PC-3 (cell line): ENCODE data around the gene SNX15. TPM values are rescaled to one million over a fixed set of nuclear protein-coding genes. Genes with fewer than 3 reads are reported as not detected.

Source experiments
- ATAC-seq: fragments of 200-7000 bp; cut with Tn5 transposase; 2 replicates; pipeline ENCODE4 v1.9.1; 2020; ENCODE audit warnings: mild to moderate bottlenecking, moderate library complexity
- BruUV-seq: library from RNA; stranded (reverse); fragments of 400-500 nt; replicated peaks from 2 replicates; lab custom pipeline; 2021; lab: Mats Ljungman, UMichigan
- CTCF ChIA-PET: fragments of 300-600 bp; sonication (Branson Sonifier 250); formaldehyde crosslinking; loops from one replicate; lab custom pipeline; 2022; ENCODE audit warnings: antibody characterized with exemption; lab: Charles Lee
- POLR2A ChIA-PET: fragments of 300-600 bp; sonication (Branson Sonifier 250); formaldehyde crosslinking; loops from one replicate; lab custom pipeline; 2022; ENCODE audit warnings: antibody characterized with exemption; ENCODE audit not compliant: unreplicated experiment; lab: Charles Lee
- DNase-seq: peaks from one replicate; pipeline ENCODE4 v3.0.0-alpha.2; 2015
- H2AFZ ChIP-seq: fragments of 300-600 bp; sonication (generic); 2 replicates; pipeline ENCODE4 v1.6.0; 2016; ENCODE audit warnings: antibody characterized with exemption, low read length
- H3F3A ChIP-seq: fragments of 300-600 bp; sonication (generic); one replicate; pipeline ENCODE4 v1.6.0; 2017; ENCODE audit warnings: antibody characterized with exemption, low read length, control low read depth, mild to moderate bottlenecking; ENCODE audit not compliant: unreplicated experiment
- H3K27ac ChIP-seq: fragments of 300-600 bp; sonication (generic); 2 replicates; pipeline ENCODE4 v1.5.1; 2016; ENCODE audit warnings: mild to moderate bottlenecking, low read length
- H3K27me3 ChIP-seq: fragments of 300-600 bp; sonication (generic); 2 replicates; pipeline ENCODE4 v1.6.1; 2016; ENCODE audit warnings: low read length, mixed read lengths
- H3K36me3 ChIP-seq: fragments of 300-600 bp; sonication (generic); 2 replicates; pipeline ENCODE4 v1.6.1; 2016; ENCODE audit warnings: low read depth, mixed run types, low read length, mixed read lengths
- H3K4me1 ChIP-seq: fragments of 300-600 bp; sonication (generic); 2 replicates; pipeline ENCODE4 v1.5.1; 2016; ENCODE audit warnings: low read length; ENCODE audit not compliant: insufficient read depth
- H3K4me2 ChIP-seq: fragments of 300-600 bp; sonication (generic); 2 replicates; pipeline ENCODE4 v1.6.0; 2016; ENCODE audit warnings: low read length
- H3K4me3 ChIP-seq: fragments of 300-600 bp; sonication (generic); 2 replicates; pipeline ENCODE4 v1.5.1; 2016; ENCODE audit warnings: mild to moderate bottlenecking, low read length, mixed read lengths
- H3K79me2 ChIP-seq: fragments of 300-600 bp; sonication (generic); 2 replicates; pipeline ENCODE4 v1.6.1; 2017; ENCODE audit warnings: low read length, mixed read lengths
- H3K9ac ChIP-seq: fragments of 300-600 bp; sonication (generic); 2 replicates; pipeline ENCODE4 v1.6.0; 2016; ENCODE audit warnings: mild to moderate bottlenecking, low read length
- H3K9me2 ChIP-seq: fragments of 300-600 bp; sonication (generic); replicated peaks from 2 replicates; pipeline ENCODE4 v1.6.1; 2016; ENCODE audit warnings: mixed run types, low read length, mixed read lengths
- H3K9me3 ChIP-seq: fragments of 300-600 bp; sonication (generic); 2 replicates; pipeline ENCODE4 v1.6.1; 2016; ENCODE audit warnings: low read length, mixed read lengths
- H4K20me1 ChIP-seq: fragments of 300-600 bp; sonication (generic); 2 replicates; pipeline ENCODE4 v1.6.1; 2016; ENCODE audit warnings: low read length, mixed read lengths
- EZH2 ChIP-seq: fragments of 300-600 bp; sonication (generic); IDR thresholded peaks from one replicate; pipeline ENCODE4 v1.6.1; 2017; ENCODE audit warnings: antibody characterized with exemption, mild to moderate bottlenecking, low read length; ENCODE audit not compliant: unreplicated experiment
- EZH2phosphoT487 ChIP-seq: fragments of 300-600 bp; sonication (generic); IDR thresholded peaks from 2 replicates; pipeline ENCODE4 v1.6.1; 2018; ENCODE audit warnings: mild to moderate bottlenecking, antibody characterized with exemption, low read length, borderline replicate concordance
- intact Hi-C: fragments of 100-400 bp; cut with micrococcal nuclease; formaldehyde crosslinking; loops from 2 replicates; pipeline ENCODE4 v1.9.0; 2023
- total RNA-seq: library from RNA; depleted of rRNA; stranded (reverse); fragments of >200 nt; gene quantifications from 2 replicates; pipeline ENCODE4 v1.2.3, GENCODE V29; 2014
- TF ChIP-seq, protein P1 (sequence below): fragments of 300-600 bp; sonication (generic); conservative IDR thresholded peaks from 2 replicates; pipeline ENCODE4 v1.5.1; 2017; ENCODE audit warnings: antibody characterized with exemption, low read depth, mild to moderate bottlenecking, low read length

SNX15 gene
- total RNA-seq, 1 experiment from 2014 or later, result 40.4 TPM

DNA sequence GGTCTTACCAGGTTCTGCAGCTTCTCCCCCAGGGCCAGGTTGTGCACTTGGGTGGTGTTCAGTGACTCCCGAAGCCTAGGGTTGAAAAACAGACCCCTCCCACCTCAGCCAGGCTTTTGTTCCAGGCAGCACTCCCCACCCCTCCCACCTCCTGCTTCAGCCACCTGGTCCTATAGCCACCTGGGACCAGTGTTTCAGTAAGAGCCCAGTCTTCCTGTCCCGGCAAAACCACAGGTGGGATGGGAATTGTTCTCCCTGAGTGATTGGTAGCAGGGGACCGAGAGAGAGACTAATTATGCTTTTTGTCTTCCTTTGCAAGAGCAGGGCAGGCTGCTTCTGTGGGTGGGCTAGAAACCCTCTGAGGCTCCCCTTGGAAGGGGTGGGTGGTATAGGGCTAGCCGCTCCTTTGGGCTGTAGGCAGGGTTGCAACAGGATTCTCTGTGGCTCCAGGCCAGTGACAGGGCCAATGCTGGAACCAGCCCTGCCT, 39.6 kb downstream of the SNX15 start:
- POLR2A ChIA-PET, result no interaction called here
- CTCF ChIA-PET, result no interaction called here
- no peaks in the 10 kb centered on the region for H3K9me3 ChIP-seq
- H3K4me3 ChIP-seq, result no peak overlapping the region
- no peak for DNase-seq
- H3K4me1 ChIP-seq, result no peaks in the 10 kb centered on the region
- no peaks in the 10 kb centered on the region for H3K27me3 ChIP-seq
- H3K4me2 ChIP-seq, result no peak overlapping the region
- intact Hi-C loops, result no loop called here
- no peaks in the 10 kb centered on the region for H3K9me2 ChIP-seq
- H3F3A ChIP-seq, result no peaks in the 10 kb centered on the region
- H3K36me3 ChIP-seq, result no peaks in the 10 kb centered on the region
- H3K79me2 ChIP-seq, result no peaks in the 10 kb centered on the region
- no peak overlapping the region for H3K27ac ChIP-seq
- H2AFZ ChIP-seq, result no peak overlapping the region
- TF ChIP-seq, protein P1, sequence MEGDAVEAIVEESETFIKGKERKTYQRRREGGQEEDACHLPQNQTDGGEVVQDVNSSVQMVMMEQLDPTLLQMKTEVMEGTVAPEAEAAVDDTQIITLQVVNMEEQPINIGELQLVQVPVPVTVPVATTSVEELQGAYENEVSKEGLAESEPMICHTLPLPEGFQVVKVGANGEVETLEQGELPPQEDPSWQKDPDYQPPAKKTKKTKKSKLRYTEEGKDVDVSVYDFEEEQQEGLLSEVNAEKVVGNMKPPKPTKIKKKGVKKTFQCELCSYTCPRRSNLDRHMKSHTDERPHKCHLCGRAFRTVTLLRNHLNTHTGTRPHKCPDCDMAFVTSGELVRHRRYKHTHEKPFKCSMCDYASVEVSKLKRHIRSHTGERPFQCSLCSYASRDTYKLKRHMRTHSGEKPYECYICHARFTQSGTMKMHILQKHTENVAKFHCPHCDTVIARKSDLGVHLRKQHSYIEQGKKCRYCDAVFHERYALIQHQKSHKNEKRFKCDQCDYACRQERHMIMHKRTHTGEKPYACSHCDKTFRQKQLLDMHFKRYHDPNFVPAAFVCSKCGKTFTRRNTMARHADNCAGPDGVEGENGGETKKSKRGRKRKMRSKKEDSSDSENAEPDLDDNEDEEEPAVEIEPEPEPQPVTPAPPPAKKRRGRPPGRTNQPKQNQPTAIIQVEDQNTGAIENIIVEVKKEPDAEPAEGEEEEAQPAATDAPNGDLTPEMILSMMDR, result no peak
- TF ChIP-seq EZH2phosphoT487 (no peak), EZH2 (no peak)
- no peak for ATAC-seq
- no peaks in the 10 kb centered on the region for H4K20me1 ChIP-seq
- BruUV-seq, result no TSS peak
- no peak overlapping the region for H3K9ac ChIP-seq

DNA sequence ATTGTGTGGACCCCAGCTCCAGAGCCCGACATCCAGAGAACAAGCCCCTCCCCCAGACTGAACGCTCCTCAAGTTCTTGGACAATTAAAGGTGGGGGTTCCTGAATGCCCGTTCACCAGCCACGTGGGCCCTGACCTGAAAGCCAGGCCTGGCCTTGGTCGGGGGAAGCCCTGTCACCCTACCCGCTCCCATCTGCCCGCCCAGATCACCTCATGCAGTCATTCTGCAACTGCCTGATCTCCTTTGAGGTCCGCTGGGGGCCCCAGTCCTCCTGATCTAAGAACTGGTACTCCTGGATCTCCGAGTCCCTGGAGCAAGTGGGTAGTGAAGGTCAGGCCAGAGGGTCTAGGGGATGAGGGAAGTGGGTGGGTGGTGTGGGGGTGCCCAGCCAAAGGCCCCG, 40.2 kb downstream of the SNX15 start:
- H3K79me2 ChIP-seq, result no peaks in the 10 kb centered on the region
- ChIA-PET POLR2A (no interaction called here), CTCF (no interaction called here)
- no TSS peak for BruUV-seq
- H2AFZ ChIP-seq, result no peak overlapping the region
- no peaks in the 10 kb centered on the region for H3K36me3 ChIP-seq
- H3K27me3 ChIP-seq, result no peaks in the 10 kb centered on the region
- no peak overlapping the region for H3K27ac ChIP-seq
- ATAC-seq (no peak), DNase-seq (no peak)
- no peak overlapping the region for H3K4me3 ChIP-seq
- H3K9me3 ChIP-seq, result no peaks in the 10 kb centered on the region
- H3K4me1 ChIP-seq, result no peaks in the 10 kb centered on the region
- intact Hi-C loops, result no loop called here
- no peaks in the 10 kb centered on the region for H3F3A ChIP-seq
- TF ChIP-seq EZH2phosphoT487 (no peak), EZH2 (no peak)
- TF ChIP-seq, protein P1, result no peak
- no peaks in the 10 kb centered on the region for H4K20me1 ChIP-seq
- no peaks in the 10 kb centered on the region for H3K9me2 ChIP-seq
- H3K4me2 ChIP-seq, result no peak overlapping the region
- no peak overlapping the region for H3K9ac ChIP-seq

DNA sequence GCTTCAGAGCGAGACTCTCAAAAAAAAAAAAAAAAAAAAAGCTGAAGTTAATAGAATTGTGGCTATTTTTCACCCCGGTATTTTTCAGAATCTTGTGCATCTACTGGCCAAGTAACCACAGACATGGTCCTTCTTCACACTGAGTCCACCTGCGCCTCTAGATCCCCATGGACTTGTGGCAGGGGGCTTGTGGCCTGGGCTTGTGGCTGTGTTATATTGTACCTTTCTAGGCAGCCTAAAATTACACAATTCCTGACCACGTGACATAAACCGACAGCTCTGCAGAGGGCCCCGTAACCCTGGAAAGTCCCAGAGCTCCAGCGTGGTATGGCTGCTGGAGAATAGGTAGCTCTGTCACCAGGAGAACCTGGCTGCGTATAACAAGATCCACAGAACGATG, 42.0 kb downstream of the SNX15 start:
- H3K4me2 ChIP-seq, result no peak overlapping the region
- H3K27me3 ChIP-seq, result no peaks in the 10 kb centered on the region
- no peak overlapping the region for H3K9ac ChIP-seq
- no peaks in the 10 kb centered on the region for H3K9me2 ChIP-seq
- ATAC-seq (no peak), DNase-seq (no peak)
- BruUV-seq, result no TSS peak
- no peak overlapping the region for H3K27ac ChIP-seq
- ChIA-PET POLR2A (interaction anchor here (0.6 kb wide), 1 partner anchor 28 kb away, joined by 4 read pairs; the partner anchor contains the start of gene SAC3D1), CTCF (no interaction called here)
- H2AFZ ChIP-seq, result no peak overlapping the region
- TF ChIP-seq EZH2phosphoT487 (no peak), EZH2 (no peak)
- TF ChIP-seq, protein P1, result no peak
- no peaks in the 10 kb centered on the region for H3K79me2 ChIP-seq
- no peak overlapping the region for H3K4me3 ChIP-seq
- no peaks in the 10 kb centered on the region for H3K4me1 ChIP-seq
- no peaks in the 10 kb centered on the region for H3F3A ChIP-seq
- no peaks in the 10 kb centered on the region for H3K36me3 ChIP-seq
- H4K20me1 ChIP-seq, result no peaks in the 10 kb centered on the region
- H3K9me3 ChIP-seq, result no peaks in the 10 kb centered on the region
- intact Hi-C loops, result no loop called here
